NOMO-1 (cell line): Measurements from ENCODE around the gene CTNNB1.
A peak's percentile ranks its signal among the peaks of the same experiment; 100 is the strongest.

ENCODE experiments used
- DNase-seq, 2 experiments: peaks; one replicate each; lab custom pipeline; 2025; ENCODE audit not compliant: unreplicated experiment in 2 of 2; lab: John Stamatoyannopoulos, UW

The CTNNB1 gene

DNA sequence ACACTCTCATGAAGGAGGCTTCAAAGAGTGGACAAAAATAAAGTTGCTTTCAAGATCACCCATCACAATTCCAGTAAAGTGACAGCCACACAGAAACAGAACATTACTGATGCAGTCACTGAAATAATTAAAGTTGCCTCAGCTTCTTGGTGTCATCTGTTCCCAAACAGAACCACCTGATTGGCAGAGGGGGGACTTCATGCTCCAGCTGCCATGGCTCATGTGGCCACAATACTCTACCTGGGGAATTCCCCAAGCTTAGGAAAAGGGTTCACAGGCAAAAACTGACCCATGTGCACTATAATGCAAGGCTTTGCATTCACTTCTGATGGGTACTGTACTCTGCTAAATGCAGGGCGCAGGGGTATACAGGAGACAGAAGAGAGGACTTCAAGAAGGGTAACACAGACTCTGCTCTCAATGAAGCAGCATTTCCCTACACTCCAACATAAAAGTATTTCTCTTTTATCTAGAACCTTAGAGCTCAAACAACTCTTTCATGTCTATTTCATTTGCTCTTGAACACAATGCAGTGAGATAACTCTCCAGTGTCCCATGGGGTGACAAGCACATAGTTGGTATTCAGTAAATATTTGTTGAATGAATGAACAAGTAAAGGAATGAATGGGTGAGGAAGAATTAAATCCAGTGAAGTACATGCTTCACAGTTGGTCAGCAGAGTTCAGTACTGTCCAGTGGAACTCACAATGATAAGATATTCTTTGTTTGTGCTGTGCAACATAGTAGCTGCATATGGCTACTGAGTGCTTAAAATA, 8.6 kb upstream of the CTNNB1 start:
- no peak for DNase-seq

DNA sequence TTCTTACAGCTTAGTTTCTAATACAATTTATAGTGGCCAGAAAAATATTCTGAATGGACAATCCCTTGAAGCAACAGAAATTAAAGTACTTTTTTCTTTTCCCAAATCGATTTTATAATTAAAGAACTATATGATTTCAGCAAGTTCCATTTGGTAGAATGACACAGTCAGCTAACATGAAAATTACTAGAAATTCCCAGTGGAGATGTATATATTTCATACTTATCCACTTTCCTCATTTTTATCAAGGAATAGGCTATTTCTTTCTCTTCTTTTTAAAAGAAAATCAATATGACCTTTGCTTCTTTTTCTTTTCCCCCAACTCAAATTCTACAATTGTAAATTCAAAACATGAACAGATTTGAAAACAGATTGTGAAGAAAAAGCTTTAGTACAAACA, 6.4 kb upstream of the CTNNB1 start:
- no peak for DNase-seq

DNA sequence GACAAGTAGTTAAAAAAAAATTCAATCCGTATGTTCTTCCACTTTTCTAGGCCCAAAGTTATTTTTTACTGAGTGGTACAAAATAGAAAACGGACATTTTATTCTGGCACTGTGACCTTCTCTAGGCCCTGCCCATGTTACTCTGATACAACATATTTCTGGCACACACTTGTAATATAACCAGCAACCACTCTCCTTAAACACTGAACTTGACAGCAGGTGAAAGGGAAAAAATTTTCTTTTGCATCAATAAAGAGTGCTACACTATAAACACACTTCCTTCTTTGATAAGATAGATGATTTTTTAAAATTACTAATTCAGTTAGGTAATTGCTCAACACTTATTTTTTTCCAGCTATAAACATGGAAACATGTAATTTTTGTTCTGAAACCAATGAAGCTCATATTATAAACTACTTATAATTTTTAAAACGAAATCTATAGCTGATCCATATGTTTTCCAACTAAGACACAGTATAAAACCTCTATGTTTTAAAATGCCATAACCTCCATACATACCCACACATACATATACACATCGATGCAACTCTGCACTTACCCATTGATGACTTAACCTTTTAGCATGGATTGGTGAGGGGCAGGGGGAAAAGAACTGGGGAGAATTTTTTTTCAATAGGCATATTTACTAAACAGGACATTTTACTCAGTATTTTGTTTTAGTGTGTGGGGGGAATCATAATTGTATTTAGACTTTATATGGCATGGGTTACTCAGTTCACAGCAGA, 5.3 kb upstream of the CTNNB1 start:
- no peak for DNase-seq

DNA sequence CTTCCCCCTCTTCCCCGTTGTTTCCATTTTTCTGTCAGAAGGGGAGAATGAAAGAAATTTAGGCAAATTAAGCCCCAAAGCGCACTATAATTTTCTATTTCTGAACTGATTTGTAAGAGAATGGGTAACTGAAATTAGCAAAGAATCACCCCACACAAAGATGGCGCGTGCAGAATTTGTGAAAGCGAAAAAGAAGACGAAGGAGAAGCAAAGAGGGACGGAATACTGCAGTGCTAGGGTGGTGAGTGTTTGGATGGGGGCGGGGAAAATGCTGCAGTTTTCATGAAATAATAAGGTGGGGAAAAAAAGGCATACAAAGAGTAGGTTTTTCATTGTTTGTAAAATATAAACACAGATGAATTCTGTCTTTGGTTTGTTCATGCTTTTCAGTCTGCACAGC, 4.6 kb upstream of the CTNNB1 start:
- no peak for DNase-seq

DNA sequence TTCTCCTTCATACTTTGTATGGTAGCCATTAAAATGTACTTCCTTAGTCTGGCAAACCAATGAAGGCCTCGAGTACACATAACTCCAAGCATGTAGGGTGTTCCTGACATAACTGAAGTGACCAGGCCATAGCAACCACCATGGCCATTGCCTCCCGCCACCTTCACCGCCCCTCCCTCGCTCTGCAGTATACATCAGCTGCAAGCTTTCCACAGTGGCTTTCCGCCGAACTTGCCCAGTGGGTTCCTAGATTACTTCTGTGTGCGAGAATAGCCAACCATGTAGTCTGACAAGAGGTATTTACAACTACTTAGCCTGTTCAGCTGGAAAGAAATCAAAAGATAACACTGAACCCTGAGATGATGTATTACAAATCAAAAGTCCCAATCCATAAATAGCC, 3.4 kb upstream of the CTNNB1 start:
- DNase-seq, result no peak

DNA sequence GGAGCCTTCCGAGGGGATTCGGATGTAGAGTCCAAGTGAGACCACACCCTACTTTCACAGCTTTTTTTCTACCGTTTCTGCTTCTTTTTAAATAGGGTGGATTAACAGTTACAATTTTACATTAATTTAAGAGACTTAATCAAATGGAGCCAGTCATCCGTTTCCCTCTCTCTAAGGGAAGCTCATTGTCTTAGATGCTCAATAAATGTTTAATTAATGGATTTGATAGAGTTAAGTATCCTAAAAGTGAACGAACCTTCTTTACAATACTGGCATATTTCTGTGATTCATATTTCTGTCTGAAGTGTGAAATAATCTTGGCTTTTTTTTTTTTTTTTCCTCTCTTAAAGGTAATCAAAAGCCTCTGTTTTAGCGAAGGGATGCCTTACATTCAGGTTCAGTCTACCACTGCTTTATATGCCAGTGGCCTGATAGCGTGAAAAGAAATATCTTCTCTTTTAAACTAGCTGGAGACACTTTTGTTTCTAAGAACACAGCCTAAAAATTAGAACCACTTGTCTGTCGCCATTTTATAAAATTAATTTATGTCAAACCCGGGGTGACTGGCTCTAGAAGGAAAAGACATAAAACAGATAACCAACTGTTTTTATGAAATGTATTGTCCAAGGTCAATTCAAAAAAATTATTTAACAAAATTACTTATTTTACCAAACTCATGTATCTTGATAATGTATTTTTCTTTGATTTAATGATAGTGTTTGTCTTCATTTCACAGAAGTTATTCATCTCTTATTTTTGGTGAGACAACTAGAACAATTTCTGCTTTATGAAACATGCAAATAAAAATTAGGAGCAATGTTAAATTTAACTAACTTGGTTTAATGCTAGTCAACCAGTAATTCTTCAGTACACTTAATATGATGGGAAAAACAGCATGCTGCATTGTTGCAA, 2.5 kb upstream of the CTNNB1 start:
- no peak for DNase-seq

DNA sequence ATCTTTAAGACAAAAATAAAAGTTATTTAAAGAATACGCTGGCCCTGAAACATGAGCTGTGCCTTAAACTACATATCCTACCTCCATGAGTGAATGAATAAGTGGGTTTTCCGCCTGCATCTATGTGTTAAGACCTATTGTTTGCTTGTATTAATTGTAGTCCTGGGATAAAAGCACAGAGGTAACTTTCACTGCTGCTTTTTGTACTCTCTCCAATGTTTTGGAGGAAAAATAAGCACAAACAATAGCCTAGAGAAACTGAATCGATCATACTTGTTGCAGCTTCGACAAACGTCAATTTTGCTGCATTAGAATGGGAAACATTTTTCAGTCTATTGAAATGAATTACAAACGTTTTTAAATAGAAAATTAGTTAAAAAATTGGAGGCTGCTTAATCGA, 1.3 kb upstream of the CTNNB1 start:
- no peak for DNase-seq

DNA sequence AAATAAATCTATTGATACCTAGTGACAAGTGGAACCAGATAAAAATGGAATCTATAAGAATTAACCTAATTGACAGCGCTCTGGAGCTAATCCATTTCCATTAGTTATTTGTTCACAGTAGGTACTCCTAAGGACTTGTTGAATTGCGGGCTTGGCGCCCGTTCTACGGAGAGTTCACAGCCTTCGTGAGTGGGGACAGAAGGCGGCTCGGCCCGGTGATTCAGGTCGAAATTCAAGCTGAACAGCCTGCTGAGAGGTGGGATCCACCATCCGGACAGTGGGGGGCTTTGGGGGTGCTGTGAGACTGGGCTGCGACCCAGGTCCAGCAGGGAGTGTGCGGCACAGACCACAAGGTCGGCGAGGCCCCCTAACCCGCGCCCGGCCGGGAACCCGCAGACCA, 779 bp upstream of the CTNNB1 start:
- DNase-seq, result no peak

DNA sequence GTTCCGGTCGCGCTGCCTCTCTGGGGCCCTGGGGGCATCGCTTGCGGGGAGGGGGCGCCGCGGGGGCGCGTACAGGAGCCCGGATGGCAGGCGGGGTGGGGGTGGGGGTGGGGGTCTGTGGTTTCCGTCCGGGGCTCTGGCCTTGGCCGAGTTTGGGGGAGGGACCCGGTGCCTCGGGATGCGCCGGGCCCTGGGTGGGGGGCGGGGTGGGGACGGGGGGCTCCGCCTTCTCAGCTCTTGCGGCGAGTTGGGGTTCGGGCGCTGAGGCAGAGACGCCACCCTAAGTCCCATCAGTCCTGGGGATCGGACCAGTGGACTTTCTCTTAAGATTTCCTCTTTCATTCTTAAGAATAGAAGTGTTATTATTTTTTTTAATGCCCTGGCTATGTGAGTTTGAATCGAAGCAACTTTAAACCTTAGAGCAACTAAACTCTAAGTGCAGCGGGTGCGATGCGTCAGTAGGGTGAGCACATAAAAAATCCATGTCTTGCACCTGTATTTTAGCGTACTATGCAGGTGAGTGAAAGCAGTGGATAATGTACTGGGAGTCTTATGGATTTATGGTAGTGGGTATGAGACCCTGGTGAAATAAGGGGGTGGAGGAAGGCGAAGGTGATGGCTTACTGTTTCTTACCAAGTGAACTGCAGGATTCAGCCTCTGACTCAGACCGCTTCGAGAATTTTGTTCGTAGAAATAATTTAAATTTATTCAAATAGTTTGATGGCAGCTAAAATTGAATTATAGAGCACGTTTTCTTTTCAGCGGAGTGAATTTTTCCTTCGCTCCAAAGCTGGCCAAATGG, 762 bp downstream of the CTNNB1 start:
- peak in 1 of 2 experiments; percentile 38 for DNase-seq

DNA sequence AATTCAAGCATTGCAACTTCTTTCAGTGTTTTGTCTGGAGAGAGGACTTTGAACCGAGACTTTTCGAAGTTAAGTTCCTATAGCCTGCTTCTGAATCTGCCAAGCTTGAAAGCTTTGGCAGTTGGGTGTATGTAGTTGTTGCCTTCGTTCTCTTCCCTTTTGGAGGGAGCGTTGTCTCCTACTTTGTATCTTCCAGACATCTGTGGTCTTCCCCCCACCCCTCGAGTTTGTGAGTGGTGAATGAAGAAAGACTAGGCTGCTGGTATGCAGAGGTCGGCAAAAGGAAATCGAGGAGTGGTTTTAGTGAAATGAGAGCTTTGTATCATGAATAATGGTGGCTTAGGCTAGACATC, 1.3 kb downstream of the CTNNB1 start:
- peak; percentile 37 to 63 for DNase-seq

DNA sequence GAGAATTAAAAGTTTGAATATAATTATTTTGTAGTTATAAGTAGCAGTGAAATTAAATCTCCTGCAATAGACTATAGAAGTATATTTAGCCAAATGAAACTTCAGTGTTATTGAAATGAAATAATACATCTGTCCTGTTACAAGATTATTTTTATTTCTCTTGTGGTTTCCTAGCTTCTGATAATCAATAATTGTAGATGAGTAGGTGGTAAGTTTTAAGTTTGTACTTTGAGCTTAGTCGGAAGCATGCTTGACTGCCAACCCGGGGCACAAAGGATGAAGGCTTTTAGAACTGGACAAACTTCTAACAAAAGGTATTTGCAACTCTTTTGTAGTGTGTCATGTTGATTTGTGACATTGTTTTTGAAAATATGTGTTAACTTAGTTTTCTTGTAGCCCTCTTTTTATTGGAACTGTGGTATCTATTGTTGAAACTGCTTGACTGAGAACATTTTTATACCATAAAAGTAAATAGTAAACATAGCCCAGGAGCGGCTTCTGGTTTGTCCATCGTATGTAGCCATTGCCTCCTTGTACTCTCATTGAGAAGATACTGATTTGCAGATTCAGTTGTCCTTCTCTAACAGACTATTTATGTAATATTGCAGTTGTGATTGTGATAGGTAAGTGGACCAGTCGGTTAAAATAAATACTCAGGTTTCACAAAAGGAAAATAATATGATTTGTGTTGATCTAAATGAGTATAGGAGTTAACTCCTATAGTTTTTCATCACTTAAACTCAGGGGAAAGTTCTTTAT, 2.9 kb downstream of the CTNNB1 start:
- no peak for DNase-seq

DNA sequence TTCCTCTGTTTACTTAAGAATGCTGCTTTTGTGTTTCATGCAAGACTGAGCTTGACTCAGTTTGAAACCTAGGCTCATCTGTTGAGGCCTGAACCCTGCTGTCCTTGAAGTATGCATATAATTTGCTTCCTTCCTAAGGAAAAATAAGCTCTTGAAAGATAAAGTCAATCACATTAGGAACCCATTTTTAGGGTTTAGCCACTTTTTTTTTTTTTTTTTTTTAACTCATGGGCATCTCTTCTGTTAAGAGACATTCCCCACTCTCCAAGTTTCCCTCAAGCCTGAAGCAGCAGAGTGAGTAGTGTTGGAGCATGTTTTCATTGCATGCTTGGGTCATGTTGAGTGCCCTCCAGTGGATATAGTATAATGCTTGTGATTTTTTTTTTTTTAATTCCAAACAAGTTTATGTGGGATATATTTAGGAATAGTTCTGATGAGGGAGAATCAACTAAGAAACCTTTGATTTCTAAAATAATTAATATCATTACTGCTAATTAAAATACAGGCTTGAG, 3.6 kb downstream of the CTNNB1 start:
- DNase-seq, result peak in 1 of 2 experiments; percentile 12

DNA sequence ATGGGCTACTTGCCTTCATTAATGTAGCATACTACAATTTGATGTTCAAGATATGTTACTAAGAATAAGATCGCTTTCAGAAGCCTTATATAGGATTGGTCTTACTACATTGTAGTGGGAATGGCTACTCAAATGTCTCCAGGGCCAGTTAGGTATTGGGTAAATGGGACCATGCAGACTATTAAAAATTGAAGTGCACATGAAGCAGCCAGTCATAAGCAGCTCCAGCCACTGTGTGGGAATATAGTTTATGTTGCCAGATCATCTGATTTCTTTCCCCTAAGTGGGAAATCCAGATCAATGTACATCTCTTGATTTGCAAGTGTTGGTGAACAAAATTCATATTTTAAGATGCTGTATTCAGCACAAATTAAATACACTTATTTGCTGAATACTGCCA, 5.1 kb downstream of the CTNNB1 start:
- no peak for DNase-seq

DNA sequence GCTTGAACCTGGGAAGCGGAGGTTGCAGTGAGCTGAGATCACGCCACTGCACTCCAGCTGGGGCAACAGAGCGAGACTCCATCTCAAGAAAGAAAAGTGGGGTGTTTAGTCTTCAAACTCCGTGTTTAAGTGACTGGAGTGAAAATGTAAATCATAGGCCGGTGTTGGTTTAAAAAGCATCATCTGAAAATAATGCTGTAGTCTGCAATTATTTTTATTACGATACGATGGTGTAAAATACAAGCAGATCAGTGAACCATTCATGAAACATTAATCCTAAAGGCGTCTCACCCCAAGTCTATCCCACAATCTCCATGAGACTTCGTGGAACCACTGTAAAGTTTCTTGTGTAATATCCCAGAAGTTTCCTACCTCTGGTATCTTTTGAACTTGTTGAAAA, 6.3 kb downstream of the CTNNB1 start:
- no peak for DNase-seq

DNA sequence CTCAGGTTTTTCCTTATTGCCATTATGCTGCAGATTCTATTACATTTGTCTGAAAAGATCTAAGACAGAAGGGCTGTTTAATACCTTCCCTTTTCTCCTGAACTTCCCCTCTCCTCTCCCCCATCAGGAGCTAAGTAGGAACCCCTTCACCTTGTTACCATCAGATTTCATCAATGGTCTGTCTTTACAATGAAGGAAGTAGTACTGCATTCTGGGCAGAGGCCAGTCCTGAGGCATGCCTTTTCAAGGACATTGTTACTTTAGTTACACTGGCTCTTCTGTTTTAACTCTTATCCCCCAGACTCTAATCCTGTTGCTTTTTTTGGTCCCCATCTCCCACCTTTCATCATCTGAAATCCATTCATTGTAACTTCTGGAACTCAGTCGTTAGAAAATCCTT, 8.1 kb downstream of the CTNNB1 start:
- DNase-seq, result no peak

DNA sequence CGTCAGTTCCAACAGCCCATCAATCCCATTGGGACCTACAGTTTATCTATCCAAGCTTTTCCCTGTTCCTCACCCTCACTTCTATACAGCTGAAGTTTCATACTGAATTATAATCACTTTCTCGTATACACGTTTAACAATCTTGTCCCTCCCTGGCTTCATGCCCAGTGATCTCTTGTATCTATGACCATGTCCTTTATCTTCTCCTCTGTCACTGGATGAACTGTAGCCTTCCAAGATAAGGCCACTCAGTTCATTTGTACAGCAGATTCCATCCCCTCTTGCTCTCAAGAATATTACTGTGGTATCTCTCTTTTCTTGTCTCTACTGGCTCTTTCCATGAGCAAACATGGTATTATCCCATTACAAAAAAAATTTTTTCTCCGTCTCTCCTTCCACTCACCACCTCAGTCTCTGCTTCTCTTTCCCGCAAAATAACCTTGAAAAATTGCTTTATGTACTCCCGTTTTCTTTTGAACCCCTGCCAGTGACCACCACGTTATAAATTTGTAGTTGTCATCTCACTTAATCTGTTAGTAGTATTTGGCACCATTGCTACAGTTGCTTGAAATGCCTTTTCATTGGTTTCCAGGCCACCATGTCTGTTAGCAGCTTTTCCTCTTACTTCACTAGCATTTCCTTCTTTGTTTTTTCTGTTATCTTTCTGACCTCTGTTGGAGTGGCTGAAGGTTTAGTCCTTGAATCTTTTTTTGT, 9.4 kb downstream of the CTNNB1 start:
- DNase-seq, result no peak

DNA sequence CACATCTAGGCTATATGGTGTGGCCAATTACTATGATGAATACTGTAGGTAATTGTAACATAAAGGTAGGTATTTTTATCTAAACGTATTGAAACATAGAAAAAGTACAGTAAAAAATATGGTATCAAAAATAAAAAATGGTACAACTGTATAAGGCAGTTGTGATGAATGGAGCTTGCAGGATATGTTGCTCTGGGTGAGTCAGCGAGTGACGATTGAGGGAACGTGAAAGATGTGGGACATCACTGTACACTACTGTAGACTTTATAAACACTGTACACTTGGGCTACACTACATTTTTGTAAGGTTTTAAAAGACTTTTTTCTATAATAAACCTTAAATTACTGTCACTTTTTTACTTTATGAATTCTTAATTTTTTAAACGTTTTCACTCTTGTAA, 10.3 kb downstream of the CTNNB1 start:
- DNase-seq, result no peak

DNA sequence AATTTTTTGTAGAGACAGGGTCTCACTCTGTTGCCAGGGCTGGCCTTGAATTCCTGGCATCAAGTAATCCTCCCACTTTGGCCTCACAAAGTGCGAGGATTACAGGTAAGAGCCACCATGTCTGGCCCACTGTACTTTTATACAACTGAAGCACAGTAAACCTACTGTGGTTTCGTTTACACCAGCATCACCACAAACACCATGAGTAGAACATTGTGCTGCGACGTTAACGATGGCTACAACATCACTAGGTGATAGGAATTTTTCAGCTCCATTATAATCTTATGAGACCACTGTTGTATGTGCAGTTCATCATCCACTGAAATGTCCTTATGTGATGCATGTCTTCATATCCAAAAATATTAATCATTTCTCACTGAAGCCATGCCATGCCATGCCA, 11.7 kb downstream of the CTNNB1 start:
- DNase-seq, result no peak

DNA sequence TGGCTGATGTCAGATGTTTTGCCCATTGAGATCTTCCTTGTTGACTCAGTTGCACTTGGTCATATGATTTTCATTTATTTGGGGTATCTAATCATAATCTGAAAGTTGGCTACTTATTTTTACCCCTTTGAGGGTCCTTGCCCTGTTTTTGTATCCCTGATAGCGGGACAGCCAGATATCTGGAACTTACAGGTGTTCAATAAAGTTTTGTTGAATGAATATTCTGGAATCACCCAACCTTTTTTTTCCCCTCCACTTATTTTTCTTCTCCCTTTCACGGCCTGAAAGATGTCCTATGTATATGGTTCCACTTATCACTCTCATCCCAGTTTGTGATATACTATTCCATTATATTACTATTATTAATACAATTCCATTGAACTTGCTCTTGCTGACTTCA, 12.8 kb downstream of the CTNNB1 start:
- DNase-seq, result no peak
